Osteocyte (in vitro differentiated cells): Measurements from ENCODE around the gene TMEM143. TPM values are rescaled to one million over a fixed set of nuclear protein-coding genes. Genes with fewer than 3 reads are reported as not detected.

Experiments
- DNase-seq: peaks from one replicate; pipeline ENCODE4 v3.0.0; 2021; ENCODE audit warnings: mixed read lengths; ENCODE audit not compliant: unreplicated experiment; ENCODE audit errors: extremely low spot score
- H3K27ac Mint-ChIP-seq: one replicate; pipeline ENCODE4 v1.8.0; 2021; ENCODE audit warnings: mild to moderate bottlenecking, mixed read lengths; ENCODE audit not compliant: unreplicated experiment
- H3K27me3 Mint-ChIP-seq: one replicate; pipeline ENCODE4 v1.8.0; 2021; ENCODE audit warnings: mixed read lengths; ENCODE audit not compliant: unreplicated experiment
- H3K36me3 Mint-ChIP-seq: one replicate; pipeline ENCODE4 v1.8.0; 2021; ENCODE audit warnings: mixed read lengths; ENCODE audit not compliant: unreplicated experiment
- H3K4me1 Mint-ChIP-seq: one replicate; pipeline ENCODE4 v1.8.0; 2021; ENCODE audit warnings: mixed read lengths; ENCODE audit not compliant: unreplicated experiment
- H3K4me3 Mint-ChIP-seq: one replicate; pipeline ENCODE4 v1.8.0; 2021; ENCODE audit warnings: mild to moderate bottlenecking, moderate library complexity, mixed read lengths; ENCODE audit not compliant: unreplicated experiment
- H3K9me3 Mint-ChIP-seq: one replicate; pipeline ENCODE4 v1.8.0; 2021; ENCODE audit warnings: mixed read lengths; ENCODE audit not compliant: unreplicated experiment
- CTCF ChIP-seq: fragments of 200-600 bp; sonication (generic); IDR thresholded peaks from 2 replicates; pipeline ENCODE4 v1.5.0; 2021; ENCODE audit warnings: antibody characterized with exemption, mild to moderate bottlenecking, moderate library complexity
- total RNA-seq: library from RNA; stranded (reverse); gene quantifications from 2 replicates; pipeline ENCODE4 v1.2.1, GENCODE V29; 2021

The TMEM143 gene
- total RNA-seq, 1 donor from 2014 or later: 9.1 TPM

- Mint-ChIP-seq H3K4me1 (peaks cover 29% of the 10 kb centered on the region), H3K4me3 (peak overlapping the region; percentile 95), H3K27ac (peak overlapping the region; percentile 95), H3K9me3 (no peaks in the 10 kb centered on the region), H3K27me3 (no peaks in the 10 kb centered on the region), H3K36me3 (peaks cover 19% of the 10 kb centered on the region)
- peak; percentile 78 for TF ChIP-seq CTCF
- DNase-seq: peak; percentile 92
Measured at GRCh38 chr19:48390188-48391099, 26.7 kb upstream of the TMEM143 start.

DNA sequence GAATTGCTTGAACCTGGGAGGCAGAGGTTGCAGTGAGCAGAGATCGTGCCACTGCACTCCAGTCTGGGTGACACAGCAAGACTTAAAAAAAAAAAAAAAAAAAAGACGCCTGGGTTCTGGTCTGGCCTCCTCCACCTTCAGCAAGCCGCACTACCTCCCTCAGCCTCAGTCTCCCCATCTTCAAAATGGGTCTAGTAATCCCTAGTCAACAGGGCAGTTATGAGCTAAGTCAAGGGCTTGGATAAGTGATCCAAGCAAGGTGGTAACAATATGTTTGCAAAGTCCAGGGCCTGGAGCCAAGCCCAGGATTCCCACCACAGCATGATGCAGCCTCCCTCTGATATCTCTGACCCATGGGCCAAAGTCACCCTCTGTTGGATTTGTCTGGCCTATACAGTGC is 23.2 kb upstream of the TMEM143 start:
- TF ChIP-seq CTCF: no peak
- no peaks in the 10 kb centered on the region for H3K27me3 Mint-ChIP-seq
- no peak overlapping the region for H3K4me3 Mint-ChIP-seq
- no peak for DNase-seq
- no peak overlapping the region for H3K27ac Mint-ChIP-seq
- no peaks in the 10 kb centered on the region for H3K9me3 Mint-ChIP-seq
- peaks cover 38% of the 10 kb centered on the region for H3K36me3 Mint-ChIP-seq
- peaks cover 9% of the 10 kb centered on the region for H3K4me1 Mint-ChIP-seq

- DNase-seq: no peak
- no peak overlapping the region for H3K4me3 Mint-ChIP-seq
- no peaks in the 10 kb centered on the region for H3K9me3 Mint-ChIP-seq
- no peak for TF ChIP-seq CTCF
- H3K36me3 Mint-ChIP-seq: peaks cover 47% of the 10 kb centered on the region
- peaks cover 7% of the 10 kb centered on the region for H3K4me1 Mint-ChIP-seq
- H3K27ac Mint-ChIP-seq: no peak overlapping the region
- no peaks in the 10 kb centered on the region for H3K27me3 Mint-ChIP-seq
Measured at GRCh38 chr19:48385461-48386087, 21.8 kb upstream of the TMEM143 start.

GRCh38 chr19:48382286-48382685 is 18.5 kb upstream of the TMEM143 start:
- DNase-seq: no peak
- Mint-ChIP-seq H3K4me1 (no peaks in the 10 kb centered on the region), H3K36me3 (peaks cover 35% of the 10 kb centered on the region), H3K9me3 (no peaks in the 10 kb centered on the region), H3K4me3 (no peak overlapping the region), H3K27me3 (no peaks in the 10 kb centered on the region), H3K27ac (no peak overlapping the region)
- TF ChIP-seq CTCF: no peak
